A673 (cell line): ENCODE measurements around the gene CSGALNACT2.

Source experiments
- CTCF ChIP-seq: fragments of 300-800, 200-600 bp; sonication (generic); conservative IDR thresholded peaks from 2 replicates; pipeline ENCODE4 v1.5.1; 2017; ENCODE audit warnings: low read depth, mild to moderate bottlenecking, antibody characterized with exemption, low read length, moderate library complexity, mixed read lengths
- EZH2 ChIP-seq: fragments of 200-600 bp; sonication (generic); IDR thresholded peaks from 2 replicates; pipeline ENCODE4 v1.6.1; 2017; ENCODE audit warnings: borderline replicate concordance, low read depth, mild to moderate bottlenecking, mixed read lengths, antibody characterized with exemption, low read length; ENCODE audit not compliant: poor library complexity, severe bottlenecking

DNA sequence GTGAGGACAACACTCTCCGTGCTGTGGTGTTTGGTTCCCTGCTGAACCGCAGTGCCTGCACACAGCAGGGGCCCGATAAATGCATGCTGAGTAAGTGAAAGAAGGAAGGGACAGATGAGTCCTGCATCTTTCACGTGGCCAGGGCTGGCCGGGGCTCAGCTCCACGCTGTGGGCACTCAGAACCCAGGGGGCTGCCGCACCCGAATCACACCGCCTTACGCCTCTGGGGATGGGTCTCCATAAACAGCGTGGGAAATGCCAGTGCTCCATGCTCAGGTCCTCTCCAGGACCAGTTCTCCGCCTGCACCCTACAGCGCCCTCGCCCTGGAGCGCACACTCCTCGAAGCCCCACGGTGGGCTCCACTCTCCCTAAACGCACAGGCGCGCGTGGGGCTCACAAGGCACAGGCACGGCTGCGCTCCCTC is 90.5 kb downstream of the CSGALNACT2 start:
- TF ChIP-seq EZH2 (no peak), CTCF (no peak)
